GM21423 (cell line): ENCODE results near the gene ATL2.
"Not testable (repeated sequence)": the region's sequence is repeated elsewhere in the genome, so short reads cannot be mapped to it uniquely, and the experiment has no call there.

ENCODE experiments used
- ATAC-seq: cut with Tn5 transposase; IDR thresholded peaks from one replicate; pipeline ENCODE4 v1.9.1; 2021; ENCODE audit warnings: mild to moderate bottlenecking, moderate library complexity; ENCODE audit not compliant: unreplicated experiment

Gene ATL2

DNA sequence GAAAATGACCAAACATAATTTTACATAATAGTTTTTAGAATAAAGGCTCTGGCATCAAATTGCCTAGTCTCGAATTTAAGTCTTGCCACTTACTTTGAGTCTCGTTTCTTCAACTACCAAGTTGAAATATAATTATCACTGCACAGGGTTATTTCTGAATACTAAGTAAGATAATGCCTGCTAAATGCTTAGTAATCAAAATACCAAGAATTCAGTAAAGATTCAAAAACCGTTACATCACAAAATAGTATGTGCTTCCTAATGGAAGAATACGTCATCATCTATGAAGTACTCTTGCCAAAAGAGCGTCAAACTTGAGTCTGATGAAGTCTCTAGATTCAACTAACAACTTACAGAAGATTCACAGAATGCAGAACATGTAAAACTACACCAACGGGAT, 40.5 kb downstream of the ATL2 start:
- no peak for ATAC-seq

DNA sequence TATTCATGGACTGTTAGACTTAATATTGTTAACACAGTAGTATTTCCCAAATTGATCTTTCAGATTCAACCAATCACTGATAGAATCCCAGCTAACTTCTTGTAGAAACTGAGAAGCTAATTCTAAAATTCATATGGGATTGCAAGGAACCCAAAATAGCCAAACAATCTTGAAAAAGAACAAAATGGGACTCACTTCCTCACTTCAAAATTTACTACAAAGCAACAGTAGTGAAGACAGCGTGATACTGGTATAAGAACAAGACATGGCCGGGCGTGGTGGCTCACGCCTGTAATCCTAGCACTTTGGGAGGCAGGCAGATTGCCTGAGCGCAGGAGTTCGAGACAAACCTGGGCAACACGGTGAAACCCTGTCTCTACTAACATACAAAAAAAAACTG, 46.3 kb downstream of the ATL2 start:
- ATAC-seq: no peak

DNA sequence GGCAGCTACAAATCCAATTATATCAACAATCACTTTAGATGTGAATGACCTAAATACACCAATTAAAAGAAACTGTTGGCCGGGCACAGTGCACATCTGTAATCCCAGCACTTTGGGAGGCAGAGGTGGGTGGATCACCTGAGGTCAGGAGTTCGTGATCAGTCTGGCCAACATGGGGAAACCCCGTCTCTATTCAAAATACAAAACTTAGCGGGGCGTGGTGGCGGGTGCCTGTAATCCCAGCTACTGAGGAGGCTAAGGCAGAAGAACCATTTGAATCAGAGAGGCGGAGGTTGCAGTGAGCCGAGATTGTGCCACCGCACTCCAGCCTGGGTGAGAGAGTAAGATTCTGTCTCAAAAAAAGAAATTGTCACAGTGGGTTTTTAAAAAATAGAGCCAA, 49.5 kb downstream of the ATL2 start:
- ATAC-seq: no peak

DNA sequence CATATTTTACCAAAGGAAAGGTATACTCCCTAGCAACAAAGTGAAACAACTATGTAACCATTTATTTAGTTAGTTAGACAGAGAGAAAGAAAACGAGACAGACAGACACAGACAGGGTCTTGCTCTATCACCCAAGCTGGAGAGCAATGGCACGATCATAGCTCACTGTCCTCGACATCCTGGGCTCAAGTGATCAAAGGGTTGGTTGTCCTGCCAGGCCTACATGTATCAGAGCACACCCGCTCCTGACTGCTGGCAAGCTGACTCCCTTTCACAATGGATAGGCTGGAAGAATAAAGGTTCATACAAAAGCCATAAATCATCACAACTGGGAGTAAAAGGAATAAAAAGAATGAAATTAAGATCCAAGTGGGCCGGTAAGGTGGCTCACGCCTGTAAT, 53.5 kb downstream of the ATL2 start:
- no peak for ATAC-seq

DNA sequence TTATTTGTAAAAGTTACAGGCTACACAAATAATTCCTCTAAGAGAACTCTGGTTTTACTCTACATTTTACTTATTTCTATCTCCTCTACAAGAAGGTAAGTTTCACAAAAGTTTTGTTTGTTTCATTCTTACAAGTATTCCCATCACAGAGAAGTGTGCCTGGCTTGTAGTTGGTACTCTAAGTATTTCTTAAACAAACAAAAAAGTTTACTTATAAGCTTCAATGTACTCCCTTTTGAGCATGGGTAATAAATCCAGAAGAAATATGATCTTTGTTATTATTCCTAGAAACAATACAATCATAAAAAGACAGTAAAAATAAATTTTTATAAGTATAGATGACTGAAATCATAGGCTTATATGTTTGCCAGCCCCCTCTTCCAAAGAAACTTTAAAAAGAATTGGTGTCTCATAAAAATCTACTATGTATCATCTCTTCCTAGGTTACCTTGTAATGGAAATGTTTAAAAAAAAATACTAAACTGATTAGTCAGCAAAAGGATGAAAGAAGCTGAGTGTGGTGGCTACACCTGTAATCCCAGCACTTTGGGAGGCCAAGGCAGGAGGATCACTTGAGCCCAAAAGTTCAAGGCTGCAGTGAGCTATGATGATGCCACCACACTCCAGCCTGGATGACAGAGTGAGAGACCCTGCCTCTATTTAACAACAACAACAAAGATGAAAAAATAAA, 54.7 kb downstream of the ATL2 start:
- no peak for ATAC-seq

DNA sequence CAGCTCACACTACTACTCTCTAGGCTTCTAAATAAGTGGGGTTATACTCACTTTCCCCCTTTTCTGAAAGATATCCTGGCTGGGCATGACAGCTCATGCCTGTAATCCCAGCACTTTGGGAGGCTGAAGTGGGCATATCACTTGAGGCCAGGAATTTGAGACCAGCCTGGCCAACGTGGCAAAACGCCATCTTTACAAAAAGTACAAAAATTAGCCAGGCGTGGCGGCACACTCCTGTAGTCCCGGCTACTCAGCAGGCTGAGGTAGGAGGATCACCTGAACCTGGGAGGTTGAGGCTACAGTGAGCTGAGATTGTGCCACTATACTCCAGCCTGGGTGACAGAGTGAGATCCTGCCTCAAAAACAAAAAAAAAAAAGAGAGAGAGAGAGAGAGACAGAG, 57.8 kb downstream of the ATL2 start:
- not testable (repeated sequence) for ATAC-seq

DNA sequence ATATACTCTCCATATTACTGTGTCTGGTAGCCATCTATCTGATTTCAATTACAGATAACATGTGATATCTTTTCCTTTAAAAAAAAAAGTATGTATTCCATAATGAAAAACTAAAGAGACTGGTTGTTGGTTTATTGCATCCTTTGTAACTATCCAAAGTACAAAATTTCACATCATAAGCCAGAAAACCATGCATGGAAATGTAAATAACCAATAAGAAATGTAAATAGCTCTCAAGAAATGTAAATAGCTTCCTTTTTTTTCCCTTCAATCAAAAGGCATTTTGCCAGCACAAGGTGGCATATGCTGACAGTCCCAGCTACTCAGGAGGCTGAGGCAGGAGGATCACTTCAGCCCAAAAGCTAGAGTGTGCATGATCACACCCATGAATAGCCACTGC, 59.3 kb downstream of the ATL2 start:
- ATAC-seq: no peak

DNA sequence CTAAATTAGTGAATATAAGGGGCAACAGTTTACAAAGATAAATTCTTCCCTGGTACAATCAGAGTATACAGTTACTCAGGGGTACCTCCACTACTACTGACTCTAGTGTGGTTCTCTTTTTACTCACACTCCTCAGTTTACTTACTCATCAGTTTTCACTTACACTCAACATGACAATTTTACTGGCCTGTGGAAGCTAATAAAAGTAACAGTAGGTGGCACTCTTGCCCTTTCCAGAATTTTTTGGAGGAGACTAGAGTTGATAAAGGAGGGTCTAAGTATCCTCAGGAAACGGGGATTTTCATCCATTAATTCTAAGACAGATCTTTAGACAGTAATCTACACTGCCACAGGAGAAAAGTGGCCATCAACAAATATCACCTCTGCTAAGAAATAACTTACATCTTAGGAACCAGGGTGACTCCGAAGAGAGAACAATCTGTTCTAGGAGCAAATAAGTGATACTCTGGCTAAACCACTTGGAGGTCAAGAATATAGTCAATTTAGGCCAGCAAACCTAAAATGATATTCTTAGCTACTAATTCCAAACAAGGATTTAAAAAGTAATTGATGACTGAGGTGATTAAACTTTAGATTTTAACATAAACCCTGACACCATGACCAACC, 61.3 kb downstream of the ATL2 start:
- ATAC-seq: no peak

DNA sequence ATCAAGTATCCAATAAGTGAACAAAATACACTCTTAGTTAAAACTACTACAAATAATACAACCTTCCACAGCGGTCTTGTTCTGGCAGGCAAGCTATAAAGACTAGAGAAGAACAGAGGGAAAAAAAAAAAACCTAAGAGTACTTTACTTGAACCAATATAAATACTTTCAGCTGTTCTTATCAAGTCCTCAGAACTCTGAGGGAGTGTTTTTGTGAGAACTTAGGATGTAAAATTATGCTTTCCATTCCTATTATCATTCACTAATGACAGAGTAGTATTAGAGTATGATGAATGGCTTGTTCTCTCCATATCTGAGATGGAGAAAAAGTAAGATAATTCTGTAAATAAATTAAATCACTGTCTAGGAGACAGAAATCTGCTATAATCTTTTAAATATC, 68.3 kb downstream of the ATL2 start:
- ATAC-seq: no peak

DNA sequence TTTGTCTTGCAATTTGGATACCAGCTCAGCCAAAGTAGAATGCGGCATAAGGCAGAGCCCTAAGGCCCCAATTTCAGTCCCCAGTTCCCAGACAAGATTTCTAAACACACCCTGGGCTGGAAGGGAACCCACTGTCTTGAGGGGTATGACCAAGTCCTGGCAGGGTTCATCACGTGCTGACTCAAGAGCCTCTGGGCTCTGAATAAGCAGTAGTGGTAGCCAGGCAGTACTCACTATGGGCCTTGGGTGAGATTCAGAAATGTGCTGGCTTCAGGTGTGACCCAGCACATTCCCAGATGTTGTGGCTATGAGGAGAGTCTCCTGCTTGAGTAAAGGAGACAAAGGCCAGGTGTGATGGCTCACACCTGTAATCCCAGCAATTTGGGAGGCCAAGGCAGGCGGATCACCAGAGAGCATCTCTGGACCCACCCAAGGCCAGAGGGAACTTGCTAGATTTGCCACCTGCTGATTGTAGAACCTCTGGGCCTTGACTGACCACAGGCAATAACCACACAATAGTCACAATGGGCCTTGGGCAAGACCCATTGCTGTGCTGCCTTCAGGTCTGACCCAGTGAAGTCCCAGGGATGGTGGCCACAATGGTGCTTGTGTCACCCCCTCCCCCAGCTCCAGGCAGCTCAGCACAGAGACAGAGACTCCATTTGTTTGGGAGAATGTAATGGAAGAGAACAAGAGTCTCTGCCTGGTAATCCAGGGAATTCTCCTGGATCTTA, 74.9 kb downstream of the ATL2 start:
- peak; percentile 14 for ATAC-seq

DNA sequence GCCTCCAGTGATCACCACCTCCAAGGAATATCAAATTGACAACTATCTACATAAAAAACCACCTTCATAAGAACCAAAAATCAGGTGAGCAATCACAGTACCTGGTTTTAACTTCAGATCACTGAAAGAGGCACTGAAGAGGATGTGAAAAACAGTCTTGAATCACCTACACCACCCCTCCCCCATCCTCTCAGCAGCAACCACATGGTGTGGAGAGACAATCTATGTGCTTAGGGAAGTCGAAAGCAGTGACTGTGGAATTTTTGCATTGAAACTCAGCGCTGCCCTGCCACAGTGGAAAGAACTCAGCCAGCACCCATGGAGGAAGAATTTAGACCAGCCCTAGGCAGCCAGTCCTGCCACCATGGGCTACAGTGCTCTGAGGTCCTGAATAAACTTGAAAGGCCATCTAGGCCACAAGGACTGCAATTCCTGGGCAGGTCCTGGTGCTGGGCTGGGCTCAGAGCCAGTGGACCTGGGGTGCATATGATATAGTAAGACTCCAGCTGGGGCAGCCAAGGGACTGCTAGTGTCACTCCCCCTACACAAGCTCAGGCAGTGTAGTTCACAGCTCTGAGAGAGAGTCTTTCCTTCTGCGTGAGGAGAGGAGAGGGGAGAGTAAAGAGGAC, 75.6 kb downstream of the ATL2 start:
- ATAC-seq: peak; percentile 73

DNA sequence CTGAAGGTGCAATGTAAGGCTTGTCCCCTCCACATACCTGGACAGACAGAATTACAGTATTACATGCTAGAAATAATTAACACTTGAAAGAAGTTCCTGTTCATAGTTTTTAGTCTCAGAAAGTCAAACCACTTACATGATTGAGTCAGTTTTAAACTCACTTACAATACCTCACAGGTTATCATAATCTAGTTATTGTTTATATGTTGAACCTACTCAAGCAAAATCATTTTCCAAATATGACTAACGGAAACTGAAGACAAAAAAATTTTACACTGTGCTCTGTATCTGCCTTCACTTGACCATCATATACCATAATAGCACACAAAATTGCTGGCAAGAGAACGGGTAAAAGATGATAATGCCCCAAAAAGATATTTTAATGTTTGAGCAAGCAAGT, 78.5 kb downstream of the ATL2 start:
- no peak for ATAC-seq

DNA sequence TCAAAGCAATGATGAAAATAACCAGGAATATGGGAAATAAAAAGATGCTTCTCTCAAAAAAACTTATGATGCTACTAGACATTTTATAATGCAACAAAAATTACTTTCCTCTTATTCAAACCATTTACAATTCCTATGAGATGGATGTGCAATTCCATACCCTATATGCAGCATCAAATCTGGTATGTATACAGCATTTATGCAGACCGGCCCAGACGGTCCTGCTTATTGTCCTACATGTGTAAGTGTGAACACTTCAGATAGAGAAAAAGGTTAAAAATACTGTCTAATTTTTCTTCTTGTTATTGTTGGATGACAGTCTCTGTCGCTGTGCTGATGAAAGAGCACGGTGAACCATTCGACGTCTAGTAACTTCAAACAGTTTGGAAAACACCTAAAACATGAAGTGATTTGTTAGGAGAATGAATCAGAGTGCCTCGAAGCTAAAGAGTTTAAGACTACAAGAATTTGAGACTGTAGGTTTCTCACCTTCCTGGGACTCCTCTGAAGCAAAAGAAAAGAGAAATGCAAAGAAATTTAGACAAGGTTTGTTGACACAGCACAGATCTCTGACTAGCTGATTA, 80.8 kb downstream of the ATL2 start:
- ATAC-seq: no peak

DNA sequence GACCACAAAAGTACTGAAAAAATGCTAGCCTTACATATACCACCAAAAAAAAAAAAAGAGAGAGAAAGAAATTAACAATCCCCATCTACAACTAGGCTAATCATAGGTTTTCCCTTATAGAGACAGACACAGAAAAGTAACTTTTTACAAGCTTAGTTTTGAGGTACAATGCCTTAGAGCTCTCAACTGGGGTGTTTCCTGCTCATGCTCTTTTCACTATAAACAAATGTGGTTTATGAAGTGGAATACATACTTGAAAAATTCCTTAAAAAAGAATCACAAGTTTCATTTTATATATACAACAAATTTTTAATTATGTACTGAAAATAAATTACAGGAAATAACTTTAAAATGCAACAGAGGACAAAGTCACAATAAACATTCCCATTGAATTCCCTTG, 82.5 kb downstream of the ATL2 start:
- ATAC-seq: no peak

DNA sequence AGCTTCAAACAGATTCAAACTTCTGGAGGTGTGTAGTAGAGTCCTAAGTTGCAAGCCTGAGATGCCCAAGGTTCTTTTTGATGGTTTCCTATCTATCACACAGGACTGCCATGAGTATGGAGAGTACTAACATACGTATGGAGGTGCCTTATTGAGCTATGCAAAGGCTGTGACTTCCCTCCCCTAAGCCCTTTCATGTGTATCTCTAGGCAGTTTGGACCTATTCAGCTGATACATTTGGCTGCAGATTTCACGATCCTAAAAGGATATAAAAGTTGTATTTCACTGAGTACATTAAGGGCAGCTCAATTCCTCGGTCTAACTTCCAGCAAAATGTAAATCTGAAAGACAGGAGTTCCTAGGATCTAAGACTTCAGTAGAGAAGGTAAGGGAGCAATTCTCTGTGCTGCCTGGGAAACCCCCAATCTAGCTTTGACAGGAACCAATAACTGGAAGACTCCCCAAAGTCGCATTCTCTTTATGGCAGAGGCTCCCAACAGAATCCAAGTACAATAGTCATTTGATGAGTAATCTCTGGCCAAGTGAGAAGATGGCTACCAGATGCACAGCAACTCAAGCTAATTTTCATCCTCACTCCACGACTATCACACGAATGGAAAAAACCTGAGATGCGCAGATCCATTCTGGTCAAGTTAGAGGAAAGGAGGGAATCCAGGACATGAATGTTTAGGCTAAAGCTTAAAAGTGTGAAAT, 83.8 kb downstream of the ATL2 start:
- no peak for ATAC-seq

DNA sequence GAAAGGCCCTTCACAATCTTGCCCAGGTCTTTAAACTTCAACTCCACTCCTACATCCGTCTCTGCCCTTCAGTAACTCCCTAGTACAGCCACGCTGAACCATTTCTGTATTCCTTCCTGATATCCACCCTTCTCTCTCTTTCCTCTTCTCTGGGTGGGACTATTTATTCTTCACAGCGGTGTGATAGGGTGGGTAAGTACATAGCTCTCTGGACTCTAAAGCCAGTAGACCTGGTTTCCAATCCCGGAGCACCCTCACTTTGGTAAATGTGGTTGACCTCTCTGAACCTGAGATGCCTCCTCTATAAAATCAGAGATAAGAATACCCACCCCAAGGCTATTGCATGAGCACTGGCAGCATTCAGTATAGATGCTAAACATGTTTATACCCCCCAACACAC, 86.7 kb downstream of the ATL2 start:
- no peak for ATAC-seq

DNA sequence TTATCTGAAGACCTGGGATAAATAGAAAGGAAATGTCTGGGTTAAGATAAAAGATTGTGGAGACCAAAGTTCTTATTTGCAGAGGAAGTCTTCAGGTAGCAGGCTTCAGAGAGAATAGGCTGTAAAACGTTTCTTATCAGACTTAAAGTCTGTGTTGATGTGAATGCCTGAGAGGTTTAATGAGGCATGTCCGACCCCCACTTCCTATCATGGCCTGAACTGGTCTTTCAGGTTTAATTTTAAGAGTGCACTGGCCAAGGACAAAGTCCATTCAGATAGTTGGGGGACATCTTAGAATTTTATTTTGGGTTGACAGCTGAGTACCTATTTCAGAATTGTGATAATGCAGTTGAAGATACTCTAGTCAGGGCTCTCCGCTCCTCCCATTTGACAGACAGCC, 92.1 kb downstream of the ATL2 start:
- ATAC-seq: no peak

DNA sequence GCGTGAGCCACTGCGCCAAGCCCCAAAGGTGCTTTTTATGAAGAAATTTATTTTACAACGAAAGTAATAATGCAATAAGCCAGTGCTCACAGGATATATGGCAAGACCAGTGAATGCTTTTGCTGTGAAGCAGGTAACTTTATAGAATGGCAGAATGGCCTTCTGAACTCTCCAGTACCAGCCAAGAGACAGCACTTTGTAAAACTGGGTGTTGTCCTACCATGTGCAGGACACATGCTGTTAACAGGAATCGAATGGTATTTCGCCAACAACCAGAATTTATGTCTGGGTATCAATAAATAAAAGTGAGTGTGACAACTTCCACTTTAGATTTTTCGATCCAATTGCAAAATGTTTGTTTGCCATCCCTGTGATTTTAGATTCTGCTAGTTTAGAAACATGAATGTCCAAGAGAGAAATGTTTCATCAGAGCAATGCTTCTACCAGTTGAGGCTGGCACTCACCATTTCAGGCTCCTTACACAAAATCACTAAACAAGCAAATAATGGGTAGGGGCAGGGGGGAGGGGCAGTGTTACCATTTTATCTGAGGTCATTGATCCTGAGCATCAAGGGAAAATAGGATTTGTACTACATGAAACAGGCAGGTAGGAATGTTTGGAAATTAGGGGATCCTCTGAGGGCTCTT, 95.9 kb downstream of the ATL2 start:
- ATAC-seq: no peak

DNA sequence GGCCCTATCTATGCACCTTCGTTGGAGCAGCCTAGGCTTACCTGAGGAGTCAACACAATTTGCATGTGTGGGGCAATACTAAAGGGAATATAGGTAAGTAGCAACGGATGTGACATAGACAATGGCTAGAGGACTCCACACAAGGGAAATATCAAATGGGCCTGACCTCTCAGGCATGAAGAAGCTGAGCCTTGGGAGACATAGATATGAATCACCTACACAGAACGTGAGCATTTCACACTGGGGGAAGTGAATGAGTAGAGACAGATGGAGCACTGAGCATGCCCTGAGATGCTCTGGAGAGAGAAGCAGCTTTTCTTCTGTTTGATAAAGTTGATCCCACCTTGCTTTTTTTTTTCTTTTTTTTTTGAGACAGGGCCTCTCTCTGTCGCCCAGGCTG, 97.9 kb downstream of the ATL2 start:
- ATAC-seq: no peak

DNA sequence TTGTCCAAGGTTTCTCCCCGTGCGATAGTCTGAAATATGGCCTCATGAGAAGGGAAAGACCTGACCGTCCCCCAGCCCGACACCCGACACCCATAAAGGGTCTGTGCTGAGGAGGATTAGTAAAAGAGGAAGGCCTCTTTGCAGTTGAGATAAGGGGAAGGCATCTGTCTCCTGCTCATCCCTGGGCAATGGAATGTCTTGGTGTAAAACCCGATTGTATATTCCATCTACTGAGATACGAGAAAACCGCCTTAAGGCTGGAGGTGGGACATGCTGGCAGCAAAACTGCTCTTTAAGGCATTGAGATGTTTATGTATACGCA, 99.0 kb downstream of the ATL2 start:
- not testable (repeated sequence) for ATAC-seq
